A673 (cell line): ENCODE results near the gene SULT1B1. TPM values are rescaled to one million over a fixed set of nuclear protein-coding genes. Genes with fewer than 3 reads are reported as not detected.
A peak's percentile ranks its signal among the peaks of the same experiment; 100 is the strongest.
"Not testable (repeated sequence)": the region's sequence is repeated elsewhere in the genome, so short reads cannot be mapped to it uniquely, and the experiment has no call there.

ENCODE experiments used
- BruUV-seq: library from RNA; stranded (reverse); fragments of 400-500 nt; replicated peaks from 2 replicates; lab custom pipeline; 2021; lab: Mats Ljungman, UMichigan
- CTCF ChIA-PET: fragments of 300-600 bp; sonication (Branson Sonifier 250); formaldehyde crosslinking; loops from one replicate; lab custom pipeline; 2022; ENCODE audit warnings: antibody characterized with exemption; lab: Charles Lee
- POLR2A ChIA-PET: fragments of 300-600 bp; sonication (Branson Sonifier 250); formaldehyde crosslinking; loops from one replicate; lab custom pipeline; 2022; ENCODE audit warnings: antibody characterized with exemption; ENCODE audit not compliant: low non-redundant PET; lab: Charles Lee
- DNase-seq: peaks from one replicate; pipeline ENCODE4 v3.0.0-alpha.2; 2015; ENCODE audit warnings: low spot score
- H3K27ac ChIP-seq: fragments of 200-600 bp; sonication (generic); 2 replicates; pipeline ENCODE4 v1.5.1; 2016; ENCODE audit warnings: mixed run types, low read depth, mild to moderate bottlenecking, mixed read lengths, antibody characterized with exemption, low read length; ENCODE audit not compliant: poor library complexity, severe bottlenecking
- H3K27me3 ChIP-seq: fragments of 200-600 bp; sonication (generic); replicated peaks from 2 replicates; pipeline ENCODE4 v1.6.1; 2017; ENCODE audit warnings: mixed run types, low read depth, mild to moderate bottlenecking, mixed read lengths, antibody characterized with exemption, low read length; ENCODE audit not compliant: insufficient read depth, poor library complexity
- H3K36me3 ChIP-seq: fragments of 200-600 bp; sonication (generic); 2 replicates; pipeline ENCODE4 v1.6.1; 2016; ENCODE audit warnings: mixed run types, mild to moderate bottlenecking, mixed read lengths, antibody characterized with exemption, low read length; ENCODE audit not compliant: insufficient read depth, poor library complexity, severe bottlenecking
- H3K4me1 ChIP-seq: fragments of 200-600 bp; sonication (generic); 2 replicates; pipeline ENCODE4 v1.6.1; 2017; ENCODE audit warnings: mixed run types, mild to moderate bottlenecking, mixed read lengths, antibody characterized with exemption, low read length; ENCODE audit not compliant: insufficient read depth, poor library complexity, severe bottlenecking
- H3K4me3 ChIP-seq: fragments of 200-600 bp; sonication (generic); 2 replicates; pipeline ENCODE4 v1.5.1; 2016; ENCODE audit warnings: low read depth, mixed run types, mild to moderate bottlenecking, mixed read lengths, low read length; ENCODE audit not compliant: poor library complexity, severe bottlenecking
- H3K9me3 ChIP-seq: fragments of 200-600 bp; sonication (generic); 2 replicates; pipeline ENCODE4 v1.6.1; 2016; ENCODE audit warnings: mixed run types, low read depth, mild to moderate bottlenecking, mixed read lengths, antibody characterized with exemption, low read length; ENCODE audit not compliant: poor library complexity, severe bottlenecking
- CTCF ChIP-seq: fragments of 300-800, 200-600 bp; sonication (generic); conservative IDR thresholded peaks from 2 replicates; pipeline ENCODE4 v1.5.1; 2017; ENCODE audit warnings: low read depth, mild to moderate bottlenecking, antibody characterized with exemption, low read length, moderate library complexity, mixed read lengths
- EZH2 ChIP-seq: fragments of 200-600 bp; sonication (generic); IDR thresholded peaks from 2 replicates; pipeline ENCODE4 v1.6.1; 2017; ENCODE audit warnings: borderline replicate concordance, low read depth, mild to moderate bottlenecking, mixed read lengths, antibody characterized with exemption, low read length; ENCODE audit not compliant: poor library complexity, severe bottlenecking
- intact Hi-C: fragments of 100-400 bp; cut with micrococcal nuclease; formaldehyde crosslinking; loops from one replicate; pipeline ENCODE4 v1.10.0; 2022; ENCODE audit not compliant: unreplicated experiment
- total RNA-seq: library from RNA; stranded (reverse); gene quantifications from 2 replicates; pipeline ENCODE4 v1.2.3, GENCODE V29; 2021

Gene SULT1B1
- total RNA-seq, 1 experiment from 2014 or later, result 1.8 TPM

GRCh38 chr4:69773484-69773883 is 13.1 kb upstream of the SULT1B1 start:
- Histone ChIP-seq H3K36me3 (no peaks in the 10 kb centered on the region), H3K4me3 (no peak overlapping the region), H3K27ac (no peak overlapping the region), H3K27me3 (no peaks in the 10 kb centered on the region), H3K4me1 (no peaks in the 10 kb centered on the region), H3K9me3 (no peaks in the 10 kb centered on the region)
- no peak for DNase-seq
- no peak for TF ChIP-seq EZH2
- no TSS peak for BruUV-seq
- ChIA-PET CTCF (no interaction called here), POLR2A (no interaction called here)
- intact Hi-C loops, result no loop called here

- H3K27me3 ChIP-seq, H3K4me3 ChIP-seq, CTCF ChIA-PET, H3K9me3 ChIP-seq, POLR2A ChIA-PET, intact Hi-C loops, H3K36me3 ChIP-seq, DNase-seq, BruUV-seq, H3K27ac ChIP-seq: not testable (repeated sequence)
- peaks cover 18% of the 10 kb centered on the region for H3K4me1 ChIP-seq
These were observed 8.1 kb upstream of the SULT1B1 start for GRCh38 chr4:69768554-69768953.

- no peak overlapping the region for H3K27ac ChIP-seq
- intact Hi-C loops, result no loop called here
These were observed 5.3 kb upstream of the SULT1B1 start for GRCh38 chr4:69765751-69766150.

GRCh38 chr4:69764311-69764710 is 3.9 kb upstream of the SULT1B1 start:
- H3K36me3 ChIP-seq, result no peaks in the 10 kb centered on the region
- intact Hi-C loops, result no loop called here
- no peaks in the 10 kb centered on the region for H3K27me3 ChIP-seq
- H3K9me3 ChIP-seq, result no peaks in the 10 kb centered on the region
- peak overlapping the region; percentile 65 for H3K27ac ChIP-seq
- POLR2A ChIA-PET, result no interaction called here
- CTCF ChIA-PET, result no interaction called here
- peaks cover 38% of the 10 kb centered on the region for H3K4me1 ChIP-seq
- DNase-seq, result peak; percentile 69
- no peak for TF ChIP-seq CTCF
- no peak for TF ChIP-seq EZH2
- no peak overlapping the region for H3K4me3 ChIP-seq
- BruUV-seq, result no TSS peak

More at GRCh38 chr4:69765751-69766150, 5.3 kb upstream of the SULT1B1 start:
- H3K4me3 ChIP-seq, result no peak overlapping the region
- H3K4me1 ChIP-seq, result peaks cover 26% of the 10 kb centered on the region
- DNase-seq, result no peak
- TF ChIP-seq CTCF (no peak), EZH2 (no peak)
- ChIA-PET POLR2A (no interaction called here), CTCF (no interaction called here)
- H3K36me3 ChIP-seq, result no peaks in the 10 kb centered on the region
- H3K27me3 ChIP-seq, result no peaks in the 10 kb centered on the region
- BruUV-seq, result no TSS peak
- no peaks in the 10 kb centered on the region for H3K9me3 ChIP-seq
